Glomerular visceral epithelial cell (primary cell): ENCODE measurements around the gene HNRNPR.

Experiments
- DNase-seq: peaks from one replicate; pipeline ENCODE4 v3.0.0-alpha.2; 2016; ENCODE audit errors: extremely low spot score

HNRNPR gene

GRCh38 chr1:23369335-23370013, 25.4 kb upstream of the HNRNPR start, which contains the start of gene ZNF436:
Gene ZNF436, minus strand, starts transcription at chr1:23369836. Its CDS starts 1,831 bp downstream, at chr1:23368005.
- peak; percentile 80 for DNase-seq

GRCh38 chr1:23368562-23369334, 24.7 kb upstream of the HNRNPR start:
- peak; percentile 89 for DNase-seq

GRCh38 chr1:23367791-23368561, 23.9 kb upstream of the HNRNPR start:
- peak; percentile 99 for DNase-seq

- no peak for DNase-seq
These were observed 23.3 kb upstream of the HNRNPR start for GRCh38 chr1:23367451-23367790.

GRCh38 chr1:23366598-23366997, 22.5 kb upstream of the HNRNPR start:
- DNase-seq = no peak

GRCh38 chr1:23366146-23366545, 22.1 kb upstream of the HNRNPR start:
- DNase-seq = no peak

GRCh38 chr1:23362218-23362713, 18.2 kb upstream of the HNRNPR start:
- DNase-seq = no peak

GRCh38 chr1:23358310-23358875, 14.3 kb upstream of the HNRNPR start:
- DNase-seq = no peak

GRCh38 chr1:23357138-23357908, 13.2 kb upstream of the HNRNPR start:
- DNase-seq = no peak

- DNase-seq = no peak
These were observed 12.5 kb upstream of the HNRNPR start for GRCh38 chr1:23356471-23357137.

- no peak for DNase-seq
These were observed 10.2 kb upstream of the HNRNPR start for GRCh38 chr1:23354245-23354644.

- no peak for DNase-seq
These were observed 8.1 kb upstream of the HNRNPR start for GRCh38 chr1:23352096-23352695.

- no peak for DNase-seq
These were observed 1.8 kb upstream of the HNRNPR start for GRCh38 chr1:23345920-23346319.

GRCh38 chr1:23344987-23345472, 946 bp upstream of the HNRNPR start:
- DNase-seq = peak; percentile 36

GRCh38 chr1:23343221-23344110, 618 bp downstream of the HNRNPR start:
- peak; percentile 81 for DNase-seq

- no peak for DNase-seq
These were observed 2.0 kb downstream of the HNRNPR start for GRCh38 chr1:23341931-23342692.

- no peak for DNase-seq
These were observed 4.5 kb downstream of the HNRNPR start for GRCh38 chr1:23339632-23340031.

GRCh38 chr1:23337869-23338268, 6.2 kb downstream of the HNRNPR start:
- no peak for DNase-seq
